ENCODE data around the gene ASXL1.
A peak's percentile ranks its signal among the peaks of the same experiment; 100 is the strongest.

ASXL1 gene

GRCh38 chr20:32439132-32439829, 81.2 kb downstream of the ASXL1 start:
- no peak overlapping the region for H3K27ac ChIP-seq
- TF ChIP-seq CTCF (conservative IDR thresholded peaks at IDR 0.05): no peak

- H3K27ac ChIP-seq: no peak overlapping the region
- no peak for TF ChIP-seq CTCF (conservative IDR thresholded peaks at IDR 0.05)
Measured at GRCh38 chr20:32440069-32440757, 82.1 kb downstream of the ASXL1 start.

- TF ChIP-seq CTCF (conservative IDR thresholded peaks at IDR 0.05): no peak
- no peak overlapping the region for H3K27ac ChIP-seq
Measured at GRCh38 chr20:32440758-32441078, 82.6 kb downstream of the ASXL1 start.

- no peak for TF ChIP-seq CTCF (conservative IDR thresholded peaks at IDR 0.05)
- peak overlapping the region; percentile 8; the same call in 1 of the 2 replicates for H3K27ac ChIP-seq
Measured at GRCh38 chr20:32441638-32442037, 83.5 kb downstream of the ASXL1 start.

- no peak for TF ChIP-seq CTCF (conservative IDR thresholded peaks at IDR 0.05)
- H3K27ac ChIP-seq: no peak overlapping the region
Measured at GRCh38 chr20:32442630-32443373, 84.7 kb downstream of the ASXL1 start.

- TF ChIP-seq CTCF (conservative IDR thresholded peaks at IDR 0.05): no peak
- H3K27ac ChIP-seq: no peak overlapping the region
Measured at GRCh38 chr20:32443386-32443974, 85.3 kb downstream of the ASXL1 start.

Data from VCaP (cell line).